ENCODE results near the gene DSTN.
A peak's percentile ranks its signal among the peaks of the same experiment; 100 is the strongest.

The DSTN gene

GRCh38 chr20:17612287-17612991 is 42.6 kb downstream of the DSTN start:
- no peak for DNase-seq

- DNase-seq, result no peak
Measured at GRCh38 chr20:17612992-17613327, 43.1 kb downstream of the DSTN start.

- peak; percentile 21 for DNase-seq
Measured at GRCh38 chr20:17613328-17614175, 43.7 kb downstream of the DSTN start.

GRCh38 chr20:17614176-17614811 is 44.4 kb downstream of the DSTN start:
- peak; percentile 46 for DNase-seq

- DNase-seq, result no peak
Measured at GRCh38 chr20:17614812-17615644, 45.2 kb downstream of the DSTN start.

- DNase-seq, result no peak
Measured at GRCh38 chr20:17615645-17616479, 46.0 kb downstream of the DSTN start.

- no peak for DNase-seq
Measured at GRCh38 chr20:17616480-17617211, 46.8 kb downstream of the DSTN start.

GRCh38 chr20:17617212-17617867 is 47.5 kb downstream of the DSTN start:
- peak; percentile 46 for DNase-seq

- no peak for DNase-seq
Measured at GRCh38 chr20:17617868-17618672, 48.2 kb downstream of the DSTN start.

GRCh38 chr20:17618673-17619013 is 48.8 kb downstream of the DSTN start:
- no peak for DNase-seq

GRCh38 chr20:17619351-17620093 is 49.6 kb downstream of the DSTN start:
- DNase-seq, result no peak

- DNase-seq, result no peak
Measured at GRCh38 chr20:17620371-17621228, 50.7 kb downstream of the DSTN start.

GRCh38 chr20:17621229-17621968 is 51.5 kb downstream of the DSTN start:
- no peak for DNase-seq

- DNase-seq, result no peak
Measured at GRCh38 chr20:17622086-17622850, 52.4 kb downstream of the DSTN start.

- DNase-seq, result no peak
Measured at GRCh38 chr20:17622851-17623508, 53.1 kb downstream of the DSTN start.

GRCh38 chr20:17624070-17624469 is 54.2 kb downstream of the DSTN start:
- DNase-seq, result no peak

Measured in right kidney (tissue), 1 donor.